Muscle of arm (tissue), 12 donors: Measurements from ENCODE around the gene FOXRED2. TPM values are rescaled to one million over a fixed set of nuclear protein-coding genes. Genes with fewer than 3 reads are reported as not detected.
A peak's percentile ranks its signal among the peaks of the same experiment; 100 is the strongest.

ENCODE experiments used
- DNase-seq: peaks from one replicate; pipeline ENCODE4 v3.0.0-alpha.2; 2013
- polyA plus RNA-seq, 12 donors: library from polyadenylated mRNA; unstranded; fragments of 120-200 nt; gene quantifications; one replicate each; pipeline ENCODE4 v1.2.1, GENCODE V29; 2013; ENCODE audit not compliant: insufficient read length in 12 of 12

The FOXRED2 gene
- polyA plus RNA-seq, 12 donors = 9.8 to 23.2 (median 18.0) TPM; not detected in 1

DNA sequence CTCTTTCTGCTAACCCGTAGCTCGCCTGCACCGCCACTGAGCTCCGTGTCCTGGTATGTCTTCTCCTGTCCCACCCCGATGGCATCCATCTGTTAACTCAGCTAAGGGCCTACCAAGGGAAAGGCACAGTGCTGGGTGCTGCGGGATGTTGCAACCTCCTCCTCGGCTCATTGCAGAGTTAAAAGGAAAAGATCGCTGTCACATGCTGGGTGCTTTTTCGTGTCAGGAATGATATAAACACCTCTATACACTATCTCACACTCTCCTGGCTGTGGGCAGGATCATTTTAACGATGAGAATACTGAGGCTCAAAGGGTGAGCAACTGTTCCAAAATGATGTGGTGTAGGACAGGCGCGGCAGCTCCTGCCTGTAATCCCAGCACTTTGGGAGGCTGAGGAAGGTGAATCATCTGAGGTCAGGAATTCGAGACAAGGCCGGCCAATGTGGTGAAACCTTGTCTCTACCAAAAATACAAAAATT, 35.5 kb downstream of the FOXRED2 start:
- DNase-seq = no peak

DNA sequence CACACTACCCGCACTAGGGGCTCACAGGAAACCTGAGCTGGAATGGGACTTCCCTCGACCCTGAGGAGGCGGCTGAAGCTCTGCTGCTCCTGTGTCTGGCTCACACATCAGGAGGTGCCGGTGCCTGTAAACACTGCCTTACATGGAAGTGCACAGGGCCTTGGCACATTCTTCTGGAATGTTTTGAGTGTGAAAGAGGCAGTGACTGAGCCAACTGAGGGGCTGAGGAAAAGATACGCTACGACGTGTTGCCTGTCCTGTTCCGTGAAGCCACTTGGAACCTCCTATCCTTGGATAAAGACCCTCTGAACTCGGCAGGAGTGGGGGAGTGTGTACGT, 35.9 kb downstream of the FOXRED2 start:
- DNase-seq = no peak

DNA sequence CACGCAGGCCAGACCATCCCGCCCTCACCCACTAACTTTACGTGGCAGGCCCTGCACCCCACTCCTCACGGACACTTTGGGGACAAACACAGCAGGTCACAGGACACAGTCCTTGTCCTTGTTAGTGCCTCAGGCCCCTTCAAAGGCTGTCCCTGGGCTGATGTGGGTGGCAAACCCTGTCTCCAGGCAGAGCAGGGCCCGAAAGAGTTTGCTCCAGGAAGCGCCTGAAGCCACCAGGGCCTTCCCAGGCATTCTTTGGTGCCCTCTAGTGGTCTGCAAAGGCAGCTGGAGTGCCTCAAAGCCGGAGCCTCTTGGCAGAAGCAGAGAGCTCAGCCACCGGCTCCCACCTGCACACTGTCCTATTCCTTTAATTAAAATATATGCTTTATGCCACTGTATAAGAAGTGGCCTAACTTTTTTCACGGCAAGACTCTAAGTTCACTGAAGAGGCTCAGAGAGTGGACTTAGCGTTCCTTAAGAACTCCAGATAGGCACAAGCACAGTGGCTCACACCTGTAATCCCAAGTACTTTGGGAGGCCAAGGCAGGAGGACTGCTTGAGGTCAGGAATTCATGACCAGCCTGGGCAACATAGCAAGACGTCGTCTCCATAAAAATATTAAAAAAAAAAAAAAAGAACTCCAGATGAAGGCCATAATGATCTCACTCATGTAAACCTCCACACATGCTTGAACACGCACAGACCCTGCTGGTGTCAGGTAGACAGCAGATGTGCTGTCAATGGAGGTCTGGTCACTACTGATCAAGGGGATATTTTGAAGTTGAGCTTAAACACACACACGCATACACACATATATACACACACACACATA, 36.5 kb downstream of the FOXRED2 start:
- peak; percentile 86 for DNase-seq

- DNase-seq = no peak
Measured at GRCh38 chr22:36469094-36469710, 37.6 kb downstream of the FOXRED2 start.

DNA sequence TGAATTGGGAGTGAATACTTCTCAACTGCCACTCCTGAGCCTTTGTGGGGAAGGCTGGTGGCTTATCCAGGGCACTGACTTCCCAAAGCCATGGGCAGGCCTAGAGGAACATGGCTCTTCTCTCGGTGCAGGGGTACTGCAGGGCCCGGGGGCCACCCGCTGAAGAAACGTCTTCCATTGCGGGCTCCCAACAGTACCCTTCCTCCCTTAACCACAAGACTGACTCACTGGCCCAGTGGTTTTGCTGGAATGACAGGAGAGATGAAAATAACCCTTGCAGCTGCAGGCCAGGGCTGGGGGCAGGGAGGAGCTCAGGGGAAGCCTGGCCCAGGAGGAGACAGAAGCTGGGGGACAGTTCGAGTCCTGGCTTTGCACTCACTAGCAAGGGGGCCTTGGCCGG, 38.9 kb downstream of the FOXRED2 start:
- DNase-seq = no peak

DNA sequence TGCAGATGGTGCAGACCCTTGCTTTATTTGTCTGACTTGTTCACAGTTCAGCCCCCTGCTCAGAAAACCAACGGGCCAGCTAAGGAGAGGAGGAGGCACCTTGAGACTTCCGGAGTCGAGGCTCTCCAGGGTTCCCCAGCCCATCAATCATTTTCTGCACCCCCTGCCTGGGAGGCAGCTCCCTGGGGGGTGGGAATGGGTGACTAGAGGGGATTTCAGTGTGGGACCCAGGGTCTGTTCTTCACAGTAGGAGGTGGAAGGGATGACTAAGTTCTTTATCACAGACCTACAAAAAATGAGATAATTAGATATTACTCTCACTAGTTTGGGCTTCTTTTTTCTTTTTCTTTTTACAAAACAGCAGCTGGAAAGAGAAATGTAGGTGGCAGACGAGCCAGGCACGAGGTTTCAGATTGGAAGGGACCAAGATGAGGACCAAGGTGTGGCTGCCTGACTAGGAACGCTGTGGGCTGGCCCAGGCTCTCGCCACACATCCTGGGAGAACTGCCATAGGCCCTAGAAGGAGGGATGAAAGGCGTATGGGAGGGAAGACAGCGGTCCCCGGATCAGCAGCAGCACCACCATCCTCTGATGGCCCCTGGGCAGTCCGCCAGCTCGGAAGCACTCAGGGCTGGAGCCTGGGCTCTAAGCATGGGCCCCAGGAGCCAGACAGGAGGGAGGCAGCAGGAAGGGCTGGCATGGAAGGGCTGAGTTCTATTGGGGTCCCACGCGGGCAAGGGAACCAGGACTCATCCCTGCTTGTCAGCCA, 39.6 kb downstream of the FOXRED2 start:
- DNase-seq = no peak

DNA sequence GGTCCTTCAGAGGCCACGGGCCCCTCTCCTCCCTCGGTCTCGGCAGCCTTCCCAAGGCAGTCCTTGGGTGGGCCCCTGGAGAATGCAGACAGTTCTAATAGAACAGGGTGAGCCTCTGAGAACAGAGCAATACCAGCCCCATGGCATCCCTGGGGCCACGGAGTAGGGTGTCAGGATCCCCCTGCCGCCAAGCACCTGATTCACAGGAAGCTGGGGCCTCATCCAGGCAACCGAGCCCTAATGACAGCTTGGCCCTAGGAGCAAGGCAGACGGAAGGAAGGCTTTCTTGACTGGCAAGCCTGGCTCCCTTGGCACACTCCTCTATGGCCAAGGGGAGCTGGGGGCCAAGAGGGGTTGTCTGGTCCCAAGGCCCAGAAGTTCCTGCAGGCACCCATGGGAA, 40.6 kb downstream of the FOXRED2 start:
- DNase-seq = no peak

DNA sequence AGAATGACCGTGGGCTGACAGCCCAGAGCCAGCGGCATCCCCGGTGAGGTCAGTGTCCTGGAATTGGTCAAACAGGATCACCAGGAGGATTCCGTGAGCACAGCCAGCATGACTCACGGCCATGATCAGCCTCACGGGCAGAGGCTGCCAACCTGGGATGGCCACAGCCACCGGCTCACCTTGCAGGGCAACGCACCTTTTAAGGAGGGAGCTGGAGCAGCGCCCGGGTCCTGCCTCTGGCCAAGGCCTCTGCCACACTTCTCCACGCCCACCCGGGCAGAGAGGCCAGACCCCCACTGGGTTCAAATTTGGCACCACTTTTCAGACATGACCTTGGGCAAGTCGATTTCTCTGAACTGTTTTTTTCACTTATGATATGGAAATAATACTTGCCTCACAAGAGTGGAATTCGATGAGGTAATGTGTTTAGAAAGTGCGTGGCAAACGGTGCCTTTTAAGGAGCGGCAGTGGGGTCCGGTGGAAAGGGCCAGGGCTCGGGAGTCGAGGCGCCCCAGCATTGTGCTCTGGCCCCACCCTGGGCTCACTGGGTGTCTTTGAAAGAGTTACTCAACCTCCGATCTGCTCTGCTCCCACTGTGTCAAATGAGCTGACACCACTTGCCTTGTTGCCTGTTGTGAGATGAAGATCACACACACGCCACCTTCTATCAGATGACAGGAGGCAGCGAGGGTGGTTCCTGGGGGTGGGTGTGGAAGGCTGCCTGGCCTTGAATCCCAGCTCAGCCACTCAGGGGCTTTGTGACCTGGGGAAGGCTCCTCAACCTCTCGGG, 41.4 kb downstream of the FOXRED2 start:
- no peak for DNase-seq

DNA sequence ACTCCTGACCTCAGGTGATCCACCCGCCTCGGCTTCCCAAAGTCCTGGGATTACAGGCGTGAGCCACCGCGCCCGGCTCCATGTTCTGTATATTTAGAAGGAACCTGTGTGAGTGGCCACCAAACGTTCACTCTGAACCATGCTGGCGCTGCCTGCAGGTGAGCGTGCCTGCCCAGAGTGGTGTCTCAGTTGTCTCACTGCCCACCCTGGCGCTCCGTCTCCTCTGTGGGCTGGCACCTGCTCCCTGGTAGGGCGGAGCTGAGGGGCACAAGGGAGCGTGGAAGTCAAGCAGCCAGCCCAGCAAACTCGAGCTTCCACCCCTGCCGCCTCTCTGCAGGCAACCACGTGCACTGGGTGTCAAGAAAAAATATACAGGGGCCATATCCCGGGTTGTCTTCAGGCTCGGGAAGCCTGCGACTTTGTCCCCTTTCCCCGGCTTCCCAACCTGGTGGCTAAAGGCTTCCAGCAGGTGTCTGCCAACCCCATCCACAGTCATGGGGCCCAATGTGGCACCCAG, 42.1 kb downstream of the FOXRED2 start:
- DNase-seq = no peak

GRCh38 chr22:36463783-36464184, 43.1 kb downstream of the FOXRED2 start:
- no peak for DNase-seq

GRCh38 chr22:36461665-36462649, 44.9 kb downstream of the FOXRED2 start:
- DNase-seq = no peak

DNA sequence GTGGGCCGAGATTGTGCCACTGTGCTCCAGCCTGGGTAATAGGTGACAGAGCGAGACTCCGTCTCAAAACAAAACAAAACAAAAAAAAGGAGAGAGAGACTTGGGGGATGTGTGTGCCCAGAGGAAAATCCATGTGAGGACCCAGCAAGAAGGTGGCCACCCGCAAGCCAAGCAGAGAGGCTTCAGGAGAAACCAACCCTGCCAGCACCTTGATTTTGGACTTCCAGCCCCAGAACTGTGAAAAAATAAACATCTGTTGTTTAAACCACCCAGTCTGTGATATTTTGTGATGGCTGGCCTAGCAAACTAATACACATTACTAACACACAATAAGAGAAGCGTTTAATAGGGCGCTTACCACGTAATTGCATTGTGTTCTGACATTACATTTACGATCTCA, 46.6 kb downstream of the FOXRED2 start:
- no peak for DNase-seq

DNA sequence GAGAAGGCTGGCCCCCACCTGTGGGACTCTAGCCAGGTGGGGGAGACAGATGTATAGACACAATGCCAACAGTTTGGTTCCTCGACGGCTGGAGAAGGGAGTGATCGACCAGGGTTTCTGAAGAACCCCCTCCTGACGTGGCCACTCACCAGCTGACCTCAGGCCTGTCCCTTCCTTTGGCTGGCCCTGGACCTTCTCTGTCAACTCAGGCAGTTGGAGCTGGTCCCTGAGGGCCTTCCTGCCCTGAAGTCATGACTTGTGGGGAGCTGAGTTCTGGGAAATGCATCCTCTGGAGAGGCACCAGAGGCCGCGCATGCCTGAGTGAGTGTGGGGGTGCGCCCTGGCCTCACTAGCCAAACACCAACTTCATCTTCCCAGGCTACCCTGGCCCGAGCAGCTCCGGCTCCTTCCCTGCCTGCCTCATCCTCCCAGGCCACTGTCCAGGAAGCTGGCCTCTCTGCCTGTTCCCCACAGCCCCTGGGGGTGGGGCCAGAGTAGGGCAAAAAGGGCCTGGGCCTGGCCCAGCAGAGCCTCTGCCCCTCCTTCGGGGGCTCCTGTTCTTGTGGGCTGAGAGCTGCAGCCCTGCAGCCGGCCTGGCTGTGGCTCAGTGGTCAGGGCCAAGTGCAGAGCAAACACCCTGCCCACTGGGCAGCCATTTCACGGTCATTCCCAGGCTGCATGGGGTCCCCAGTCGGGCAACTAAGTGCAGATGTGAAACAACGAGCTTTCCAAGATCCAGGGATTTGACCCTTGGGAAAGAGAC, 49.0 kb downstream of the FOXRED2 start:
- no peak for DNase-seq

GRCh38 chr22:36456464-36456845, 50.4 kb downstream of the FOXRED2 start:
- DNase-seq = no peak

DNA sequence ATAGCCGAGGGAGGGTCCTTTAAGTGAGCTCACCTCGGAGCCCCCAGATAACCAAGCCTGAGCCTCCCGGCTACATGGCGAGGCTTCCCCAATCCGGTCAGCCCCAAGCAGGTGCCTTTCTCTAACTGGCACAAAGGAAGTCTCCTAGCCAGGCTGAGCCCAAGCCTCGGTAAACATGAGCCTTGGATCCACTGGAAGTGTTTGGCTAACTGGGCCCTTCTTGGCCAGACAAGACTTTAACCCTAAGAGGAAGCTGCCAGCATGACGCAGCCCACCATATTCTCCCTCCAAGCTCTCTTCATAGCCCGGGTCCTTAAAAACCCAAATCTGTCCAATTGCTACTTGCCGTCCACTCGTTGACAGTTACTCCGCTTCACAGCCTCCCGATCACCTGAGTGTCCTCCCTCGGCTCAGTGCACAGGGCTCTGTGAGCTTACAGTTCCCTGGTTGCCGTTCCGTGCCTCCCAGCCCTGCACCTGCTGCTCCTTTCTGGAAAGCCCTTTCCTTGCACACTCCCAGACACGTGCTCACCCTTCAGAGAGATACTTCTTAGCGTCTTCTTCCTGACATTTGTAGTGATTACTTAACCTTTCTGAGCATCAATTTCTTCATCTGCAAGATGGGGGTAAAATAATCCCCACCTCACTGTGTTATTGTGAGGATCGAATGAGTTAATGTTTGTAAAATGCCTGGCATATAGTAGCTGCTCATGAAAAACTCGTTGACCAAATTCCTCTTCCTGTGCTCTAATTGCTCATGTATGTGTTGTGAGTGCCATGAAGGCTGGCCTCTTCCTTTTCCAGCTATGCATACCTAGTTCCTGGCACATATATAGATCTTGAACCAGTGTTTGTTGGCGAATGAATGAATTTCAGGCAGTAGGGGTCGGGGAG, 51.0 kb downstream of the FOXRED2 start:
- DNase-seq = no peak

DNA sequence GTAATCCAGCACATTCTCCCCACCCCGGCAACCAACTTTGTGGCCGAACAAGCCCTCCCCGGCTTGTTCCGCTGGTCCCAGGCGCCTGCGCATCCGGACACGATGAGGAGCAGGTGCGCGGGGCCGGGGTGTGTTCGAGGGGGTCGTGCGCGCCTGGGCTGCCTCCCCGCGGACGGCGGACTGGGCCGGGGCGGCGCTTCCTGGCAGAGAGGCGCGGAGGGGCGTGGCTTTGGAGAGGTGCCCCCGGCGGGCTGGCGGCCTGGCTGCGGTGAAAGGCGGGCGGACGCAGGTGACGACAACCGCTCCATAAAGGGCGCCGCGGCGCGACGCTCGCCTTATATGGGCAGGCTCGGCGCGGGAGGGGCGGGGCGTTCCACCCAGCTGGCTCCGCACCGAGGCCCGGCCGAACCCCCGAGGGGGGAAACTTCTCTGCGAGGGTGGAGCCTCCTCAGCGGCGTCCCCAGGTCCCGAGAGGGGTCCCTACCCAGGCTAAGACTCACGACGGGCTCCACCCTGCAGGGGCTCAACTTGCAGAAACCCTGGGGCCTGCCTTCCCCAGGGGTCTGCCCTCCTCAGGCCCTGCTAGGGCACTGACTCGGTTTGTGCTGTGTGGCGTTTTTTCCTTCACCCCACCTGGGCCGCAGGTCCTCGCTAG, 51.8 kb downstream of the FOXRED2 start:
- DNase-seq = peak; percentile 78

- no peak for DNase-seq
Measured at GRCh38 chr22:36453855-36454378, 52.9 kb downstream of the FOXRED2 start.
